ENCODE measurements around the gene MYT1.
"Not testable (repeated sequence)": the region's sequence is repeated elsewhere in the genome, so short reads cannot be mapped to it uniquely, and the experiment has no call there.

- not testable (repeated sequence) for TF ChIP-seq CTCF, POLR2A, EP300 (IDR thresholded peaks at IDR 0.05)
These were observed 29.5 kb upstream of the MYT1 start for GRCh38 chr20:64134744-64135143.

Data from tibial nerve (tissue), 4 donors.